ENCODE results near the gene PLXNA2.

DNA sequence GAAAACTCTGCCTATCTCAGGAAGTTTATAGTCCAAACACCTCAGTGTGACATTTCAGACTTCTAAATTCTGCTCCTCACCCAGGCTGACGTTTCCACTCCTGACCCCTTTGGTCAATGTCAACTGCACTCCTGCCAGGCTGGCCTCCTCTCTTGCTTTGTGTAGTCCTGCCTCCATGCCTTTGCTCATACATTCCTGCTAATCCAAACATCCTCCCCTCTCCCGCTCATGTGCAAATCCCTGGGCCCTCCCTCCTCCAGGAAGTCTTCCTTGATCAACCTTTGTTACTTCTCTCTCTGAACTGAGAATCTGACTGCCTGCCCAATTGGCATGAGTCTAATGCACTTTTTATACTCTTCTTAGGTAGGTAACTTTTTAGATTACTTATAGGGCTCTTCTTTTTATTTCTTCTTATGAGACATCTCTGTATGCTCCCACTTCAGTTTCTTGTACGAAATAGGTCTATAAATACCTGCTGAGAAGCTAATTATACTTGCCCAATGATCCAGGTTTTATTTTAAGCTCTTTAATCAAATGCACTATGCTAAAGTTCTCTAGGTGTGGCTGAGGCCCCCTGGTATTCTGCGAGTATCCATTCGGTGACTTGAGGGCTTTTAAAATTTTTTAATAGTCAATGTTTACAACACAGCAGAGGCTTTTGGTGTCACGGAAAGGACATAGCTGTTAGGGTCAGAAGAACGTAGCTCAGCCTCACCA is 128.1 kb downstream of the PLXNA2 start:
- TF ChIP-seq, protein P1, sequence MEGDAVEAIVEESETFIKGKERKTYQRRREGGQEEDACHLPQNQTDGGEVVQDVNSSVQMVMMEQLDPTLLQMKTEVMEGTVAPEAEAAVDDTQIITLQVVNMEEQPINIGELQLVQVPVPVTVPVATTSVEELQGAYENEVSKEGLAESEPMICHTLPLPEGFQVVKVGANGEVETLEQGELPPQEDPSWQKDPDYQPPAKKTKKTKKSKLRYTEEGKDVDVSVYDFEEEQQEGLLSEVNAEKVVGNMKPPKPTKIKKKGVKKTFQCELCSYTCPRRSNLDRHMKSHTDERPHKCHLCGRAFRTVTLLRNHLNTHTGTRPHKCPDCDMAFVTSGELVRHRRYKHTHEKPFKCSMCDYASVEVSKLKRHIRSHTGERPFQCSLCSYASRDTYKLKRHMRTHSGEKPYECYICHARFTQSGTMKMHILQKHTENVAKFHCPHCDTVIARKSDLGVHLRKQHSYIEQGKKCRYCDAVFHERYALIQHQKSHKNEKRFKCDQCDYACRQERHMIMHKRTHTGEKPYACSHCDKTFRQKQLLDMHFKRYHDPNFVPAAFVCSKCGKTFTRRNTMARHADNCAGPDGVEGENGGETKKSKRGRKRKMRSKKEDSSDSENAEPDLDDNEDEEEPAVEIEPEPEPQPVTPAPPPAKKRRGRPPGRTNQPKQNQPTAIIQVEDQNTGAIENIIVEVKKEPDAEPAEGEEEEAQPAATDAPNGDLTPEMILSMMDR (IDR thresholded peaks at IDR 0.05) = no peak
- no peak for TF ChIP-seq EZH2phosphoT487 (IDR thresholded peaks at IDR 0.05)
- no peak for TF ChIP-seq EZH2 (IDR thresholded peaks at IDR 0.05)
